Esophagus (tissue), 2 donors: ENCODE results near the gene MGAT5B. TPM values are rescaled to one million over a fixed set of nuclear protein-coding genes. Genes with fewer than 3 reads are reported as not detected.

Experiments used
- polyA plus RNA-seq, 2 donors: library from polyadenylated mRNA; stranded (reverse); fragments of 200-250 nt; gene quantifications; one replicate each; pipeline ENCODE4 v1.2.3, GENCODE V29; 2013
- donor health status: healthy with polysubstance abuse.
- donor health status: Bipolar disorder and iron deficiency.

Gene MGAT5B
- polyA plus RNA-seq, 2 donors: 0.18 to 0.24 TPM

Other genes with a start within 250 kb of the MGAT5B start
- gene ST6GALNAC1, start 224.6 kb upstream of the MGAT5B start, polyA plus RNA-seq: 10 to 100 TPM; 20.1 to 40.1 TPM
- 10 to 100 TPM; 10.0 to 54.0 TPM for gene MXRA7, start 157.4 kb upstream of the MGAT5B start, polyA plus RNA-seq
- 10 to 100 TPM; 18.3 to 21.9 TPM for gene JMJD6, start 141.8 kb upstream of the MGAT5B start, polyA plus RNA-seq
- gene METTL23, start 141.6 kb upstream of the MGAT5B start, polyA plus RNA-seq: 10 to 100 TPM; 22.9 to 24.0 TPM
- 100 to 1,000 TPM; 152 to 242 TPM for gene SRSF2, start 131.1 kb upstream of the MGAT5B start, polyA plus RNA-seq
- 10 to 100 TPM; 11.3 to 15.4 TPM for gene MFSD11, start 130.3 kb upstream of the MGAT5B start, polyA plus RNA-seq